HG02678 (cell line): Measurements from ENCODE around the gene AUTS2.

ENCODE experiments used
- ATAC-seq: cut with Tn5 transposase; IDR thresholded peaks from one replicate; pipeline ENCODE4 v1.9.1; 2021; ENCODE audit warnings: mild to moderate bottlenecking, moderate library complexity; ENCODE audit not compliant: unreplicated experiment

The AUTS2 gene

DNA sequence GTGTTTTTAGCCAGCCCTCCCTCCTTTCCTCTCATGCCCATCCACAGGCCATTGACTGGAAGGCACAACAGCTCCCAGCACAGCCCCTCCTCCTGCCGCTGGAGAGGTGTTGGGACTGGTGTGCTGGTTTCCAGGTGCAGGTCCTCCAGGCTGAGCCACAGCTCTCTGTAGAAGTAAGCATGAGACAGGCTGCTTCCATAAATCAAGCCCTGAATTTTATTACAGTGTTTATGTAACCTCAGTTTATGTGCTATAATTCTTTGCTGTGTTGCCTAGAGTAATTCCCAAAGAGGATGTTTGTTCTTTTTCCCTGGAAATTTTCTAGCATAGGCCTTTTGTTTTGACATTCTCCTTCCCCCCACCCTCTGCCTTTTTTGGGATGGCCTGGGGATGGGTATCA lies 445.8 kb downstream of the AUTS2 start:
- ATAC-seq = no peak

- no peak for ATAC-seq
These were observed 446.2 kb downstream of the AUTS2 start for GRCh38 chr7:70044525-70044924.

GRCh38 chr7:70044981-70045380 lies 446.7 kb downstream of the AUTS2 start:
- no peak for ATAC-seq

DNA sequence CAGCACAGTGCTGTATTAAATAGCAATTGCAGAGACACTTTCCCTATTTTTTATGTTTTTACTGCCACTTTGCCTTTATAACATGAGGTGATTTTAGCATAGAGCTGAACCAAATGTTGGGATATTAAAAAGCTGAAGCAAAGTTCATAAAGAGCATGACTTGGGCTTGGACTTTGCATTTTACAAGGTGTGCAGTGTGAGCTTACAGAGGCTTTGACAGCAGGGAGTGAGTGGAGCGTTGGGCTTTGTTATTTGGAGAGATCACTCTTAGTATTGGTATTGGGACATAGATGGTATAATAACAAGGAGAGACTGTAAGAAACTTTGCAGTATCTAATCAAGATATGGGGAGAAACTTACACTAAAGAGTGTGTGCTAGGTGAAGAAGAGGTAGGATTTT lies 449.1 kb downstream of the AUTS2 start:
- ATAC-seq = no peak

DNA sequence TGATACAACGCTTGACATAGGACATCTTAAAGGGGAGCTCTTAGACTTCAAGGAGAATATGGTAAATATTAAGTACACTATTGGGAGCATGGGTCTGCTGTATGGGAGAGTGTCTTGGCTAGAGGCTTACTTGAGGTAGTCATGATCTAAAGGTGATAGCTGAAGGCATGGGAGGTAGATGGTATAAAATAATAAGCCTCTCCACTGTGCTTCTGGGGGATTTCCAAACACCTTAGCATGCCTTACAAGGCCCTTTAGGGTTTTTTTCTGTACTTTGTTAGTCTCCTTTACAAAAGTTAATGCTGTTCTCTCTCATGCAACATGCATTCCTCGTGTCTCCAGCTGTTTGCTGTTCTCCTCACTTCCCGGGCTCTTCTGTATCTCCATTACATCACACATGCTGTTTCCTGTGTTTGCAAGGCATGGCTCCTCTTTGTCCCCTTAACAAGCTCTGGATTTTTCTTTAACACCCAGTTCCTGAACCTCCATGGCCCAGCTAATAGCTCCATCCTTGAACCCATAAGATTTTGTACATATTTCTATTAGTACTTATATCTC lies 449.7 kb downstream of the AUTS2 start:
- no peak for ATAC-seq

DNA sequence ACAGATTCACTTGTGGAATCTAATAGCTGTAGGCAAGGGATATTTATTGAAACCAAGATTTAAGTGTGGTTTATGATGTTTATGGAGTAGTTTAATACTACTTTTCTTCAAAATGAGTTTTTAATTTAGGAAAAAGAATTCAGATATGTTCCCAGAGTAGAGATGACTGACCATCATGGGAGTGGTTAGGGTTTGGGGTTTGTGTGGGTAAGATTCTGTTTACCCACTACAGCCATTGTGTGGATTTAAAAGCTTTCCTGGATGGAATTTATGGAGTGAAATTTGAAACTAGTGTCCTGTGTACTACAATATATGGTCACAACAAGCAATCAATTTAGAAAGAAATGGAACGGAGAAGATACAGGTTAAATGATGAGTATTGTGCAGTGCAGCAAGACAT lies 453.5 kb downstream of the AUTS2 start:
- ATAC-seq = no peak

- no peak for ATAC-seq
These were observed 454.4 kb downstream of the AUTS2 start for GRCh38 chr7:70052691-70053090.

GRCh38 chr7:70053421-70053820 lies 455.1 kb downstream of the AUTS2 start:
- ATAC-seq = no peak

GRCh38 chr7:70053989-70054388 lies 455.7 kb downstream of the AUTS2 start:
- no peak for ATAC-seq

DNA sequence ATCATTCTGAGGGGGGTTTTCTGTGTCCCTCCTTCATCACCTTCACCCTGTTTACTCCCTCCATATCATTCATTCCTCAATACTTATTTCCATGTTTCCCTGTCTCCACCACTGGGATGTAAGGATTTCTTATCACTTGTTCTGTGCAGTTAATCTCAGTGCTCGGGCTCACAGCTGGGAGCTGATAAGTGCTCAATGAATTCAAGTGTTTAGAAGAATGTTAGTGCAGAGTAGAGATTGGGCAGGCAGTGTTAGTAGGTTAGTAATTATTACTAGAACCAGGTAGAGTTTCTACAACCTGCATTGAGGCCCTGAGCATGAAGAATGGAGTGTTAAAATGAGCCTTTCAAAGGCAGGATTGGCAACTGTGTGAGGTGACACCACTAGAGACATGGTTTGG lies 458.1 kb downstream of the AUTS2 start:
- no peak for ATAC-seq

GRCh38 chr7:70060298-70061068 lies 462.2 kb downstream of the AUTS2 start:
- ATAC-seq = no peak

DNA sequence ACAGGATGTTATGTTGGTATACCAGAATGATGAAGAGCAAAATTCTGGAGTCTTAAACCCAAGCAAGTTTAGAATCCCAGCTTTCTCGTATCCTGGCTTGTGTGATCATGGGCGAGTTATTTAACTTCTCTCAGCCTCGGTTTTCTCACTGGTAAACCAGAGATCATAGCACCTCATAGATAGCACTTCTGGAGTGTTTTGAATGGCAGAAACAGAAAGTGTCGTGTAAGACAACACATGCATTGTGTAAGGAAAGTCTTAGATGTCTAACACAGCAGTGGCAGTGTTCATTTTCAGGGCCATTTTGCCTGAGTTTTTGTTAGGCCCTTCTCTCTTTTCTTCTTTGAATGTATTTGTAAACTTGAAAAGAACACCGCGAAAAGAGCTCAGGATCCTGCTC lies 465.1 kb downstream of the AUTS2 start:
- ATAC-seq = no peak

GRCh38 chr7:70063927-70064326 lies 465.7 kb downstream of the AUTS2 start:
- no peak for ATAC-seq

- ATAC-seq = no peak
These were observed 468.6 kb downstream of the AUTS2 start for GRCh38 chr7:70066844-70067243.

- ATAC-seq = no peak
These were observed 470.3 kb downstream of the AUTS2 start for GRCh38 chr7:70068531-70068930.

DNA sequence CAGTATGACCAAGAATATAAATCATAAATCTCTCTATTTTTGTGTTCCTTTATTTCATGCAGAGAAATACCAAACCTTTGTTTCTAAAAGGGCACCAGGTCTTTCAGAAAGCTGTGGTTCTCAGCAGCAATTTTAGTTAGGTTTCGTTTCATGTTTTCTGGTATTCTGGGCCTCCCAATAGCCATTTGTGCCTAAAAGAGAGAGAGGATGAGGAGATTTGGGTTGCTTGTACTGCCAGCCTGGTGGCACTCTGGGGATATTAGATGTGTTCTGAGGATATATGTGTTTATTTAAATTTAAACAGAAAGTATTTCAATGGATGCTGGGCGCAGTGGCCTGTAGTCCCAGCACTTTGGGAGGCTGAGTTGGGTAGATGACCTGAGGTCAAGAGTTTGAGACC lies 471.7 kb downstream of the AUTS2 start:
- ATAC-seq = no peak

DNA sequence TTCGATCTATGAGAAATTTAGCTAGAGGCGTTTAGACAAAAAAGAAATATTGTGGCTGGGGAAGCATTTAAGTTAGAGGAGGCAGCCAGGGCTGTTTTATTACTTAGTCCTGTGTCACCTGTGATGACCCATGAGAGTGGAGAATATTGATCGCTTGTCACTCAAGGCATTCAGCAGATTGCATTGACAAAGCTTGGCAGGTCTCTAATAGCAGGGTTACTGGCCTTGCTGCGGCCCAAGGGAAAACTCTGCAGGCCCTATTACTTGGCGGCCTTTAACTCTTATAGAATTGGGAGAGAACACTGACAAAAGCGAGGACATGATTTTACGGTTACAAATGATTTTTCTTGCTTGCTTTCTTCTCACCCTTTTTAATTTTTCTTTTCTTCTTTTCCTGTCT lies 473.5 kb downstream of the AUTS2 start:
- no peak for ATAC-seq

- ATAC-seq = no peak
These were observed 473.9 kb downstream of the AUTS2 start for GRCh38 chr7:70072220-70072619.

GRCh38 chr7:70076325-70076724 lies 478.1 kb downstream of the AUTS2 start:
- ATAC-seq = no peak

DNA sequence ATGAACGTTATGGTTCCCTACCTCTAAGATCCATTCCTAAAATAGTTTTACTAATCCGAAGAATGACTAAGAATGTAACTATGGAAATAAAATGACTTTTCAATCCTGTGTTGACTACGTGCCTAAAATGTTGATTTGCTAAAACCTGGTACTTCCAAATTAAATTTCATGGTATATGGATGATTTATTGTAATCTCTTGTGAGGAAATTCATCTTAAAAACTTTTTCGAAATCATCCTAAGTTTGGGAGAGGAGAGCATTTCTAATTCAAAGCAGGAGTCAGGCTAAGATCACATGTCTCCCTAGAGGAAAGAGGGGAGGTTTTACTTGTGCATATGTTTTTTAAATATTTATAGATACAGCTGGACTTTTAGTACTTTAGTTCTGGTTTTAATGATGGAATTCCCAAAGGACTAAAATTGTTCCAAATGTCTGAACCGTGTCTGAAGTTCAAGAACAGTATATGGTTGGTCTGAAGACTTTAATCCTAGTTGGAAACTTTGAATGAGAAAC lies 483.9 kb downstream of the AUTS2 start:
- no peak for ATAC-seq

DNA sequence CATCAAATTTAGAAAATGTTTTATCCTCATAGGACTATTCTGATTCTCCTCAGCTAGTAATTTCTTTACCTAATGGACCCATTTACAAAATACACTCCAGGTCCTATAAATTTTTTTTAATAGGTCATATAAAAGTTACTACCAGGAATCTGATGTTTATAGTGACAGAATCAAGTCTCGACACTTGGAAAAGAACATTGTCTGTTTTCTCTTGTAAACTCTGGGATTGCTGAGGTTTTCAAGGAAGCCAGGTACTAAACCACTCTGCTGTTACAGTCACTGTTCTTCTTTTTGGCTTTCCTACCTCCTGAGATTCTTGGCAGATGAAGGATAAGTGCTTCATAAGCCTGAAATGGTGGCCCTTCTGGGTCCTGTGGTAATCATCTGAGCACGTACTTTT lies 493.1 kb downstream of the AUTS2 start:
- no peak for ATAC-seq

- no peak for ATAC-seq
These were observed 494.3 kb downstream of the AUTS2 start for GRCh38 chr7:70092314-70093204.
